ENCODE data around the gene MOB2. TPM values are rescaled to one million over a fixed set of nuclear protein-coding genes. Genes with fewer than 3 reads are reported as not detected.

The MOB2 gene
- total RNA-seq, 1 donor from 2014 or later = 29.0 TPM

GRCh38 chr11:1504138-1504537, 17.6 kb upstream of the MOB2 start:
- Mint-ChIP-seq H3K27ac (ENCODE audit: unreplicated experiment) (no peak overlapping the region), H3K9me3 (ENCODE audit: unreplicated experiment) (peaks cover 7% of the 10 kb centered on the region), H3K4me1 (ENCODE audit: low read depth, unreplicated experiment) (peaks cover 26% of the 10 kb centered on the region), H3K4me3 (ENCODE audit: unreplicated experiment) (peak overlapping the region; percentile 25), H3K27me3 (ENCODE audit: unreplicated experiment) (peaks cover 14% of the 10 kb centered on the region), H3K36me3 (ENCODE audit: unreplicated experiment) (peaks cover under 1% of the 10 kb centered on the region)
- TF ChIP-seq CTCF (IDR thresholded peaks at IDR 0.05; ENCODE audit: partially characterized antibody, unreplicated experiment) = no peak
- no peak for DNase-seq

- H3K4me3 Mint-ChIP-seq (ENCODE audit: unreplicated experiment) = no peak overlapping the region
- peaks cover 5% of the 10 kb centered on the region for H3K36me3 Mint-ChIP-seq (ENCODE audit: unreplicated experiment)
- H3K27ac Mint-ChIP-seq (ENCODE audit: unreplicated experiment) = no peak overlapping the region
- H3K9me3 Mint-ChIP-seq (ENCODE audit: unreplicated experiment) = peaks cover 11% of the 10 kb centered on the region
- H3K4me1 Mint-ChIP-seq (ENCODE audit: low read depth, unreplicated experiment) = peaks cover 25% of the 10 kb centered on the region
- peaks cover 14% of the 10 kb centered on the region for H3K27me3 Mint-ChIP-seq (ENCODE audit: unreplicated experiment)
- no peak for TF ChIP-seq CTCF (IDR thresholded peaks at IDR 0.05; ENCODE audit: partially characterized antibody, unreplicated experiment)
- DNase-seq = no peak
These were observed 17.1 kb upstream of the MOB2 start for GRCh38 chr11:1503708-1504104.

GRCh38 chr11:1502954-1503707, 16.6 kb upstream of the MOB2 start:
- H3K4me1 Mint-ChIP-seq (ENCODE audit: low read depth, unreplicated experiment) = peaks cover 24% of the 10 kb centered on the region
- peaks cover 11% of the 10 kb centered on the region for H3K36me3 Mint-ChIP-seq (ENCODE audit: unreplicated experiment)
- H3K9me3 Mint-ChIP-seq (ENCODE audit: unreplicated experiment) = peaks cover 11% of the 10 kb centered on the region
- H3K27me3 Mint-ChIP-seq (ENCODE audit: unreplicated experiment) = peaks cover 14% of the 10 kb centered on the region
- peak overlapping the region; percentile 59 for H3K27ac Mint-ChIP-seq (ENCODE audit: unreplicated experiment)
- DNase-seq = no peak
- no peak for TF ChIP-seq CTCF (IDR thresholded peaks at IDR 0.05; ENCODE audit: partially characterized antibody, unreplicated experiment)
- no peak overlapping the region for H3K4me3 Mint-ChIP-seq (ENCODE audit: unreplicated experiment)

- peak overlapping the region; percentile 25 for H3K4me3 Mint-ChIP-seq (ENCODE audit: unreplicated experiment)
- H3K36me3 Mint-ChIP-seq (ENCODE audit: unreplicated experiment) = peaks cover 11% of the 10 kb centered on the region
- H3K4me1 Mint-ChIP-seq (ENCODE audit: low read depth, unreplicated experiment) = peaks cover 19% of the 10 kb centered on the region
- TF ChIP-seq CTCF (IDR thresholded peaks at IDR 0.05; ENCODE audit: partially characterized antibody, unreplicated experiment) = no peak
- H3K27ac Mint-ChIP-seq (ENCODE audit: unreplicated experiment) = peak overlapping the region; percentile 59
- H3K27me3 Mint-ChIP-seq (ENCODE audit: unreplicated experiment) = peaks cover 14% of the 10 kb centered on the region
- peaks cover 11% of the 10 kb centered on the region for H3K9me3 Mint-ChIP-seq (ENCODE audit: unreplicated experiment)
- no peak for DNase-seq
These were observed 15.8 kb upstream of the MOB2 start for GRCh38 chr11:1502168-1502953.

Data from glutamatergic neuron (in vitro differentiated cells).